Activated CD8-positive, alpha-beta T cell treated with anti-CD3 and anti-CD28 coated beads for 36 hours (primary cell): ENCODE results near the gene TP63. TPM values are rescaled to one million over a fixed set of nuclear protein-coding genes. Genes with fewer than 3 reads are reported as not detected.

Experiments
- ATAC-seq: fragments of 200-7000 bp; cut with Tn5 transposase; one replicate; pipeline ENCODE4 v1.10.0; 2021; ENCODE audit warnings: mild to moderate bottlenecking, moderate library complexity
- CTCF ChIA-PET: fragments of 350-600 bp; sonication (Branson Sonifier 250); formaldehyde crosslinking; loops from one replicate; lab custom pipeline; 2021; ENCODE audit warnings: antibody characterized with exemption; lab: Charles Lee
- POLR2A ChIA-PET: fragments of 350-600 bp; sonication (Branson Sonifier 250); formaldehyde crosslinking; loops from one replicate; lab custom pipeline; 2021; ENCODE audit warnings: antibody characterized with exemption; lab: Charles Lee
- DNase-seq: peaks from one replicate; pipeline ENCODE4 v3.0.0-alpha.2; 2020
- H3K27ac Mint-ChIP-seq: one replicate; pipeline ENCODE4 v1.8.0; 2021; ENCODE audit warnings: mild to moderate bottlenecking, mixed read lengths
- H3K27me3 Mint-ChIP-seq: one replicate; pipeline ENCODE4 v1.8.0; 2021; ENCODE audit warnings: mixed read lengths
- H3K36me3 Mint-ChIP-seq: one replicate; pipeline ENCODE4 v1.8.0; 2021; ENCODE audit warnings: low read depth, mixed read lengths
- H3K4me1 Mint-ChIP-seq: one replicate; pipeline ENCODE4 v1.8.0; 2021; ENCODE audit warnings: low read depth, mixed read lengths
- H3K4me3 Mint-ChIP-seq: one replicate; pipeline ENCODE4 v1.8.0; 2021; ENCODE audit warnings: mild to moderate bottlenecking, moderate library complexity, mixed read lengths
- H3K9me3 Mint-ChIP-seq: one replicate; pipeline ENCODE4 v1.8.0; 2021; ENCODE audit warnings: mixed read lengths
- CTCF ChIP-seq: fragments of 200-600 bp; IDR thresholded peaks from one replicate; pipeline ENCODE4 v1.8.0; 2022; ENCODE audit warnings: antibody characterized with exemption, mild to moderate bottlenecking
- intact Hi-C: fragments of 100-400 bp; cut with micrococcal nuclease; formaldehyde crosslinking; loops from one replicate; pipeline ENCODE4 v1.10.0; 2022
- total RNA-seq, 2 experiments: library from RNA; stranded (reverse); gene quantifications; one replicate each; pipeline ENCODE4 v1.2.3, GENCODE V29; 2021

Gene TP63
- total RNA-seq, 2 experiments from 2014 or later = 0.07 to 0.23 TPM

GRCh38 chr3:189773056-189773455 is 141.9 kb downstream of the TP63 start:
- ChIA-PET CTCF (interaction anchor here (1.0 kb wide), 1 partner anchor 14 kb away, joined by 3 read pairs; no protein-coding TSS in a partner anchor), POLR2A (no interaction called here)
- intact Hi-C loops = no loop called here
- Mint-ChIP-seq H3K27me3 (peaks cover 3% of the 10 kb centered on the region), H3K27ac (no peak overlapping the region), H3K36me3 (no peaks in the 10 kb centered on the region), H3K4me1 (no peaks in the 10 kb centered on the region), H3K9me3 (no peaks in the 10 kb centered on the region), H3K4me3 (no peak overlapping the region)
- DNase-seq (no peak), ATAC-seq (no peak)
- TF ChIP-seq CTCF = no peak

GRCh38 chr3:189776149-189776824 is 145.1 kb downstream of the TP63 start:
- DNase-seq = no peak
- no peak overlapping the region for H3K27ac Mint-ChIP-seq
- TF ChIP-seq CTCF = no peak

GRCh38 chr3:189778340-189778950 is 147.3 kb downstream of the TP63 start:
- Mint-ChIP-seq H3K27me3 (peaks cover 3% of the 10 kb centered on the region), H3K27ac (no peak overlapping the region), H3K9me3 (no peaks in the 10 kb centered on the region), H3K36me3 (no peaks in the 10 kb centered on the region), H3K4me1 (peaks cover 4% of the 10 kb centered on the region), H3K4me3 (no peak overlapping the region)
- ChIA-PET POLR2A (no interaction called here), CTCF (interaction anchor here (0.7 to 1.0 kb wide), 2 partner anchors 8 to 501 kb away, joined by 3 read pairs; no protein-coding TSS in a partner anchor)
- no peak for DNase-seq
- no peak for TF ChIP-seq CTCF
- ATAC-seq = no peak
- intact Hi-C loops = no loop called here

More at GRCh38 chr3:189776149-189776824, 145.1 kb downstream of the TP63 start:
- intact Hi-C loops = no loop called here
- Mint-ChIP-seq H3K27me3 (peaks cover 3% of the 10 kb centered on the region), H3K4me3 (no peak overlapping the region), H3K4me1 (peaks cover 4% of the 10 kb centered on the region), H3K36me3 (no peaks in the 10 kb centered on the region), H3K9me3 (no peaks in the 10 kb centered on the region)
- ATAC-seq = no peak
- CTCF ChIA-PET = no interaction called here
- POLR2A ChIA-PET = no interaction called here

GRCh38 chr3:189779166-189779565 is 148.0 kb downstream of the TP63 start:
- no peak for TF ChIP-seq CTCF
- H3K4me3 Mint-ChIP-seq = no peak overlapping the region
- DNase-seq (no peak), ATAC-seq (no peak)
- H3K27me3 Mint-ChIP-seq = peaks cover 3% of the 10 kb centered on the region
- no peak overlapping the region for H3K27ac Mint-ChIP-seq
- no peaks in the 10 kb centered on the region for H3K36me3 Mint-ChIP-seq
- POLR2A ChIA-PET = no interaction called here
- CTCF ChIA-PET = interaction anchor here (1.0 kb wide), 1 partner anchor 502 kb away, joined by 3 read pairs; no protein-coding TSS in a partner anchor
- H3K9me3 Mint-ChIP-seq = no peaks in the 10 kb centered on the region
- peaks cover 4% of the 10 kb centered on the region for H3K4me1 Mint-ChIP-seq
- intact Hi-C loops = no loop called here
